ENCODE measurements around the gene CACNA2D1. TPM values are rescaled to one million over a fixed set of nuclear protein-coding genes. Genes with fewer than 3 reads are reported as not detected.

Gene CACNA2D1
- total RNA-seq, 4 donors from 2014 or later: 3.0 to 15.7 (median 8.6) TPM

GRCh38 chr7:82305347-82306005 lies 138.1 kb downstream of the CACNA2D1 start:
- WGBS, 2 donors: 86 to 91% methylated on average over 4 of the region's 4 CpGs
- DNase-seq (ENCODE audit: low spot score in 2 of 2): no peak
- intact Hi-C loops (cut with DNase I; ENCODE audit: low total_unique reads): no loop called here
- no peak for TF ChIP-seq POLR2A (IDR thresholded peaks at IDR 0.05)
- no peak for TF ChIP-seq CTCF (IDR thresholded peaks at IDR 0.05)
- no peak overlapping the region for H3K4me3 ChIP-seq (ENCODE audit: low read depth, poor library complexity, severe bottlenecking)

GRCh38 chr7:82294865-82295264 lies 148.7 kb downstream of the CACNA2D1 start:
- DNase-seq (ENCODE audit: low spot score in 2 of 2): no peak
- H3K4me3 ChIP-seq (ENCODE audit: low read depth, poor library complexity, severe bottlenecking): no peak overlapping the region
- intact Hi-C loops (cut with DNase I; ENCODE audit: low total_unique reads): no loop called here
- WGBS, 2 donors: 72 to 77% methylated on average over 1 of the region's 1 CpG
- TF ChIP-seq CTCF (IDR thresholded peaks at IDR 0.05) (no peak), POLR2A (IDR thresholded peaks at IDR 0.05) (no peak)

GRCh38 chr7:82294382-82294784 lies 149.2 kb downstream of the CACNA2D1 start:
- intact Hi-C loops (cut with DNase I; ENCODE audit: low total_unique reads): no loop called here
- 69 to 73% methylated on average over 1 of the region's 1 CpG for WGBS, 2 donors
- no peak for TF ChIP-seq CTCF (IDR thresholded peaks at IDR 0.05)
- TF ChIP-seq POLR2A (IDR thresholded peaks at IDR 0.05): no peak
- DNase-seq (ENCODE audit: low spot score in 2 of 2): no peak
- H3K4me3 ChIP-seq (ENCODE audit: low read depth, poor library complexity, severe bottlenecking): no peak overlapping the region

GRCh38 chr7:82293467-82293866 lies 150.1 kb downstream of the CACNA2D1 start:
- no peak for DNase-seq (ENCODE audit: low spot score in 2 of 2)
- intact Hi-C loops (cut with DNase I; ENCODE audit: low total_unique reads): no loop called here
- TF ChIP-seq CTCF (IDR thresholded peaks at IDR 0.05): no peak
- TF ChIP-seq POLR2A (IDR thresholded peaks at IDR 0.05): no peak
- WGBS, 2 donors: 75 to 77% methylated on average over 1 of the region's 1 CpG
- H3K4me3 ChIP-seq (ENCODE audit: low read depth, poor library complexity, severe bottlenecking): no peak overlapping the region

- no peak overlapping the region for H3K4me3 ChIP-seq (ENCODE audit: low read depth, poor library complexity, severe bottlenecking)
- intact Hi-C loops (cut with DNase I; ENCODE audit: low total_unique reads): no loop called here
- no peak for DNase-seq (ENCODE audit: low spot score in 2 of 2)
- WGBS, 2 donors: 88 to 96% methylated on average over 1 of the region's 1 CpG
- TF ChIP-seq POLR2A (IDR thresholded peaks at IDR 0.05): no peak
- TF ChIP-seq CTCF (IDR thresholded peaks at IDR 0.05): no peak
These were observed 151.6 kb downstream of the CACNA2D1 start for GRCh38 chr7:82291931-82292330.

- intact Hi-C loops (cut with DNase I; ENCODE audit: low total_unique reads): no loop called here
- no peak overlapping the region for H3K4me3 ChIP-seq (ENCODE audit: low read depth, poor library complexity, severe bottlenecking)
- TF ChIP-seq POLR2A (IDR thresholded peaks at IDR 0.05): no peak
- TF ChIP-seq CTCF (IDR thresholded peaks at IDR 0.05): no peak
- 70 to 74% methylated on average over 2 of the region's 2 CpGs for WGBS, 2 donors
- no peak for DNase-seq (ENCODE audit: low spot score in 2 of 2)
These were observed 153.7 kb downstream of the CACNA2D1 start for GRCh38 chr7:82289889-82290288.
